Vagina (tissue), 2 donors: Measurements from ENCODE around the gene CD74.

Experiments used
- POLR2A ChIP-seq, 2 donors: fragments of 450-650 bp; IDR thresholded peaks; one replicate each; pipeline ENCODE4 v1.6.1; 2017; ENCODE audit warnings: antibody characterized with exemption in 2 of 2, mild to moderate bottlenecking in 2 of 2, moderate library complexity in 2 of 2
- TF ChIP-seq, protein P1 (sequence below), 3 experiments: fragments of 450-650 bp in 2 of 3; fragments of 200-600 bp in 1 of 3; sonication (generic) in 1 of 3; IDR thresholded peaks; one replicate each; pipeline ENCODE4 v1.5.1; 2017 to 2019; ENCODE audit warnings: antibody characterized with exemption in 3 of 3, mild to moderate bottlenecking in 2 of 3, moderate library complexity in 2 of 3

- TF ChIP-seq POLR2A (IDR thresholded peaks at IDR 0.05) = no peak
- TF ChIP-seq, protein P1, sequence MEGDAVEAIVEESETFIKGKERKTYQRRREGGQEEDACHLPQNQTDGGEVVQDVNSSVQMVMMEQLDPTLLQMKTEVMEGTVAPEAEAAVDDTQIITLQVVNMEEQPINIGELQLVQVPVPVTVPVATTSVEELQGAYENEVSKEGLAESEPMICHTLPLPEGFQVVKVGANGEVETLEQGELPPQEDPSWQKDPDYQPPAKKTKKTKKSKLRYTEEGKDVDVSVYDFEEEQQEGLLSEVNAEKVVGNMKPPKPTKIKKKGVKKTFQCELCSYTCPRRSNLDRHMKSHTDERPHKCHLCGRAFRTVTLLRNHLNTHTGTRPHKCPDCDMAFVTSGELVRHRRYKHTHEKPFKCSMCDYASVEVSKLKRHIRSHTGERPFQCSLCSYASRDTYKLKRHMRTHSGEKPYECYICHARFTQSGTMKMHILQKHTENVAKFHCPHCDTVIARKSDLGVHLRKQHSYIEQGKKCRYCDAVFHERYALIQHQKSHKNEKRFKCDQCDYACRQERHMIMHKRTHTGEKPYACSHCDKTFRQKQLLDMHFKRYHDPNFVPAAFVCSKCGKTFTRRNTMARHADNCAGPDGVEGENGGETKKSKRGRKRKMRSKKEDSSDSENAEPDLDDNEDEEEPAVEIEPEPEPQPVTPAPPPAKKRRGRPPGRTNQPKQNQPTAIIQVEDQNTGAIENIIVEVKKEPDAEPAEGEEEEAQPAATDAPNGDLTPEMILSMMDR (IDR thresholded peaks at IDR 0.05) = no peak
These were observed 18.9 kb upstream of the CD74 start for GRCh38 chr5:150431574-150431973.
